Right kidney (tissue), 9 donors: ENCODE data around the gene GNA12.
A peak's percentile ranks its signal among the peaks of the same experiment; 100 is the strongest.

ENCODE experiments used
- DNase-seq: peaks from one replicate; pipeline ENCODE4 v3.0.0-alpha.2; 2016
- long read RNA-seq, 8 donors: transcript quantifications; one replicate each; lab custom pipeline, GENCODE V29; 2026

GNA12 gene
- long read RNA-seq, donor 1, full-length matches to known transcripts, result 11 of 11 reads
- long read RNA-seq, donor 1, partial matches to known transcripts, result 0 of 11 reads
- long read RNA-seq, donor 1, other reads (novel, unspliced or antisense), result 0 of 11 reads
- long read RNA-seq, donor 2, full-length matches to known transcripts, result 18 of 18 reads
- long read RNA-seq, donor 2, partial matches to known transcripts, result 0 of 18 reads
- long read RNA-seq, donor 2, other reads (novel, unspliced or antisense), result 0 of 18 reads
- long read RNA-seq, donor 3, full-length matches to known transcripts, result 13 of 13 reads
- long read RNA-seq, donor 3, partial matches to known transcripts, result 0 of 13 reads
- long read RNA-seq, donor 3, other reads (novel, unspliced or antisense), result 0 of 13 reads
- long read RNA-seq, donor 4, full-length matches to known transcripts, result 9 of 9 reads
- long read RNA-seq, donor 4, partial matches to known transcripts, result 0 of 9 reads
- long read RNA-seq, donor 4, other reads (novel, unspliced or antisense), result 0 of 9 reads
- long read RNA-seq, donor 5, full-length matches to known transcripts, result 10 of 10 reads
- long read RNA-seq, donor 5, partial matches to known transcripts, result 0 of 10 reads
- long read RNA-seq, donor 5, other reads (novel, unspliced or antisense), result 0 of 10 reads
- long read RNA-seq, donor 6, full-length matches to known transcripts, result 16 of 16 reads
- long read RNA-seq, donor 6, partial matches to known transcripts, result 0 of 16 reads
- long read RNA-seq, donor 6, other reads (novel, unspliced or antisense), result 0 of 16 reads
- long read RNA-seq, donor 7, full-length matches to known transcripts, result 30 of 30 reads
- long read RNA-seq, donor 7, partial matches to known transcripts, result 0 of 30 reads
- long read RNA-seq, donor 7, other reads (novel, unspliced or antisense), result 0 of 30 reads
- long read RNA-seq, donor 8, full-length matches to known transcripts, result 15 of 15 reads
- long read RNA-seq, donor 8, partial matches to known transcripts, result 0 of 15 reads
- long read RNA-seq, donor 8, other reads (novel, unspliced or antisense), result 0 of 15 reads

- peak; percentile 95 for DNase-seq
Observed at GRCh38 chr7:2844153-2845033, at the start of gene GNA12. TSS of gene GNA12 (minus strand) at chr7:2844308. CDS start at chr7:2844161, 147 bp downstream.

- DNase-seq, result no peak
Observed at GRCh38 chr7:2893411-2893861, 49.3 kb upstream of the GNA12 start.

GRCh38 chr7:2892549-2892948 is 48.4 kb upstream of the GNA12 start:
- DNase-seq, result no peak

- DNase-seq, result no peak
Observed at GRCh38 chr7:2887816-2888215, 43.7 kb upstream of the GNA12 start.

- DNase-seq, result peak; percentile 48
Observed at GRCh38 chr7:2886900-2887299, 42.8 kb upstream of the GNA12 start.

- DNase-seq, result no peak
Observed at GRCh38 chr7:2886391-2886790, 42.3 kb upstream of the GNA12 start.

GRCh38 chr7:2884161-2884560 is 40.1 kb upstream of the GNA12 start:
- DNase-seq, result no peak

- no peak for DNase-seq
Observed at GRCh38 chr7:2883101-2883500, 39.0 kb upstream of the GNA12 start.

GRCh38 chr7:2882111-2882510 is 38.0 kb upstream of the GNA12 start:
- DNase-seq, result no peak

GRCh38 chr7:2880874-2881533 is 36.9 kb upstream of the GNA12 start:
- no peak for DNase-seq

- no peak for DNase-seq
Observed at GRCh38 chr7:2880051-2880450, 35.9 kb upstream of the GNA12 start.

- no peak for DNase-seq
Observed at GRCh38 chr7:2879354-2879753, 35.2 kb upstream of the GNA12 start.

GRCh38 chr7:2878306-2878705 is 34.2 kb upstream of the GNA12 start:
- DNase-seq, result no peak

- DNase-seq, result peak; percentile 47
Observed at GRCh38 chr7:2876031-2876731, 32.1 kb upstream of the GNA12 start.

- DNase-seq, result peak; percentile 45
Observed at GRCh38 chr7:2873686-2874551, 29.8 kb upstream of the GNA12 start.

- no peak for DNase-seq
Observed at GRCh38 chr7:2873146-2873545, 29.0 kb upstream of the GNA12 start.

- no peak for DNase-seq
Observed at GRCh38 chr7:2872296-2872874, 28.3 kb upstream of the GNA12 start.

- peak; percentile 45 for DNase-seq
Observed at GRCh38 chr7:2870471-2870931, 26.4 kb upstream of the GNA12 start.

- no peak for DNase-seq
Observed at GRCh38 chr7:2869981-2870380, 25.9 kb upstream of the GNA12 start.
